Measurements from ENCODE around the gene IPPK. TPM values are rescaled to one million over a fixed set of nuclear protein-coding genes. Genes with fewer than 3 reads are reported as not detected.

Gene IPPK
- total and polyA plus RNA-seq, 2 of the 8 experiments (the other 6 are each of a cell fraction or from before 2014, with no cell fraction given): 10.5 to 13.6 TPM

DNA sequence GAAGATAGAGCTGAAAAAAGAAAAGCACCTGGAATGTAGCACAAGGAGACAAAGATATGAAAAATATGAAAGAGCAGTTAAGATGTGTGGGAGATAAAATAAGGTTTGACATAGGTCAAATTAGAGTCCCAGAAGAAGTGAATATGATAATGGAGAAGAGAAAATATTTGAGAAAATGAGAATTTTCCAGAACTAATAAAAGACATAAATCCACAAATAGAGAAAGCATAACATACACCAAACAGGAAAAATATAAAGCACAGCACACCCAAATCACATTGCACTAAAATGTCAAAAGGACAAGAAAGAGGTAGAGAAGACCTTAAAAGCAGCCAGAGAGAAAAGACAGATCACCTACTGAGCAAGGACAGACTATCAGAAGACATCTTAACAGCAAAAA, 43.4 kb downstream of the IPPK start:
- Histone ChIP-seq H2AK5ac (ENCODE audit: low read depth, low read length) (no peak overlapping the region), H4K8ac (ENCODE audit: extremely low read depth, insufficient read depth, low read length) (no peak overlapping the region), H3K56ac (replicated peaks; ENCODE audit: insufficient read length, low read depth, low read length) (no peak overlapping the region), H4K91ac (replicated peaks; ENCODE audit: insufficient read length, low read length) (no peak overlapping the region), H3K9ac (replicated peaks in 1 of 4; ENCODE audit: extremely low read depth in 1 of 4, low read depth in 3 of 4, low read length in 3 of 4) (no peak overlapping the region), H4K5ac (ENCODE audit: insufficient read length, low read depth, low read length) (no peak overlapping the region), H3K4ac (replicated peaks; ENCODE audit: insufficient read length, low read depth, low read length) (no peak overlapping the region), H3K79me2 (ENCODE audit: control insufficient read depth in 1 of 2, insufficient read depth in 2 of 2, low read length in 2 of 2) (no peaks in the 10 kb centered on the region), H3K27ac (ENCODE audit: low read depth, low read length) (no peak overlapping the region), H3K14ac (ENCODE audit: insufficient read length) (no peak overlapping the region), H3K4me2 (ENCODE audit: insufficient read depth in 1 of 2, low read depth in 2 of 2, low read length in 2 of 2) (no peak overlapping the region), H4K20me1 (replicated peaks in 1 of 2; ENCODE audit: control insufficient read depth in 1 of 2, insufficient read depth in 2 of 2, low read length in 2 of 2) (no peaks in the 10 kb centered on the region), H3K27me3 (replicated peaks in 1 of 4; ENCODE audit: control insufficient read depth in 3 of 4, extremely low read depth in 1 of 4, insufficient read depth in 3 of 4, low read length in 3 of 4) (no peaks in the 10 kb centered on the region), H2AFZ (ENCODE audit: low read length) (no peak overlapping the region), H3K4me1 (replicated peaks in 1 of 4; ENCODE audit: control insufficient read depth in 3 of 4, insufficient read depth in 4 of 4, low read length in 3 of 4) (no peaks in the 10 kb centered on the region), H2BK20ac (ENCODE audit: low read length) (no peak overlapping the region), H3K9me3 (ENCODE audit: insufficient read depth in 2 of 2, low read depth in 1 of 2, low read length in 1 of 2) (no peaks in the 10 kb centered on the region), H3K79me1 (ENCODE audit: low read depth, low read length) (no peaks in the 10 kb centered on the region), H2BK5ac (ENCODE audit: low read depth, low read length) (no peak overlapping the region), H2BK12ac (ENCODE audit: low read depth, low read length) (no peak overlapping the region), H3K18ac (ENCODE audit: extremely low read depth, low read length) (no peak overlapping the region), H2BK120ac (replicated peaks; ENCODE audit: low read depth, low read length) (no peak overlapping the region), H3K36me3 (ENCODE audit: control insufficient read depth in 2 of 4, insufficient read depth in 4 of 4, low read length in 3 of 4) (peaks cover 0 to 2% (median under 1%) of the 10 kb centered on the region in 4 experiments; a peak in 2 of 8 replicates), H3K23me2 (ENCODE audit: low read depth, low read length) (no peaks in the 10 kb centered on the region), H3K23ac (ENCODE audit: insufficient read length) (no peak overlapping the region), H2BK15ac (ENCODE audit: low read length) (no peak overlapping the region), H3K4me3 (ENCODE audit: extremely low read depth in 1 of 4, insufficient read depth in 2 of 4, low read depth in 3 of 4, low read length in 4 of 4) (no peak overlapping the region)
- CTCF ChIA-PET (ENCODE audit: partially characterized antibody): interaction anchor here (1.2 to 1.7 kb wide), 2 partner anchors 8 to 10 kb away, joined by 4 to 5 read pairs; no protein-coding TSS in a partner anchor
- no peak for DNase-seq (ENCODE audit: low read depth in 1 of 2, low spot score in 2 of 2)
- no peak for FAIRE-seq
- TF ChIP-seq GTF2F1 (IDR thresholded peaks at IDR 0.05; ENCODE audit: borderline replicate concordance, low read depth, low read length) (no peak), CTBP2 (IDR thresholded peaks at IDR 0.05; ENCODE audit: borderline replicate concordance, insufficient read depth, insufficient read length, low read length) (no peak), BCL11A (IDR thresholded peaks at IDR 0.05; ENCODE audit: low read depth in 2 of 2, low read length in 2 of 2) (no peak), TAF7 (optimal IDR thresholded peaks at IDR 0.05; ENCODE audit: borderline replicate concordance, low read depth, low read length) (no peak), CBX5 (IDR thresholded peaks at IDR 0.05; ENCODE audit: low read depth, low read length) (no peak), ZNF274 (IDR thresholded peaks at IDR 0.05; ENCODE audit: borderline replicate concordance, extremely low read depth, low read length) (no peak), YY1 (IDR thresholded peaks at IDR 0.05; ENCODE audit: low read depth, low read length) (no peak), SIX5 (IDR thresholded peaks at IDR 0.05; ENCODE audit: low read depth, low read length) (no peak), ASH2L (IDR thresholded peaks at IDR 0.05; ENCODE audit: low read length) (no peak), GABPA (IDR thresholded peaks at IDR 0.05; ENCODE audit: borderline replicate concordance, insufficient read depth, low read length) (no peak)
- TF ChIP-seq, protein P1, sequence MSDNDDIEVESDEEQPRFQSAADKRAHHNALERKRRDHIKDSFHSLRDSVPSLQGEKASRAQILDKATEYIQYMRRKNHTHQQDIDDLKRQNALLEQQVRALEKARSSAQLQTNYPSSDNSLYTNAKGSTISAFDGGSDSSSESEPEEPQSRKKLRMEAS (IDR thresholded peaks at IDR 0.05): no peak
- POLR2A ChIA-PET (ENCODE audit: partially characterized antibody): no interaction called here

Data from H1 (cell line).